Activated naive CD4-positive, alpha-beta T cell treated with anti-CD3 and anti-CD28 coated beads, Interleukin-2, amount 50 U/mL, for 16 hours (primary cell): ENCODE results near the gene STK32C.

Source experiments
- DNase-seq: peaks from one replicate; pipeline ENCODE4 v3.0.0-alpha.2; 2020

Gene STK32C

GRCh38 chr10:132264306-132264950 lies 43.3 kb downstream of the STK32C start:
- no peak for DNase-seq

- no peak for DNase-seq
Observed at GRCh38 chr10:132263866-132264265, 43.9 kb downstream of the STK32C start.

- no peak for DNase-seq
Observed at GRCh38 chr10:132259702-132260482, 47.9 kb downstream of the STK32C start.

GRCh38 chr10:132258423-132258822 lies 49.3 kb downstream of the STK32C start:
- DNase-seq = no peak

GRCh38 chr10:132257907-132258306 lies 49.8 kb downstream of the STK32C start:
- DNase-seq = no peak

GRCh38 chr10:132257271-132257670 lies 50.5 kb downstream of the STK32C start:
- DNase-seq = no peak

- DNase-seq = no peak
Observed at GRCh38 chr10:132256866-132257265, 50.9 kb downstream of the STK32C start.

- DNase-seq = no peak
Observed at GRCh38 chr10:132255489-132256344, 52.0 kb downstream of the STK32C start.

GRCh38 chr10:132254841-132255240 lies 52.9 kb downstream of the STK32C start:
- DNase-seq = no peak

GRCh38 chr10:132253092-132253687 lies 54.6 kb downstream of the STK32C start:
- no peak for DNase-seq

- no peak for DNase-seq
Observed at GRCh38 chr10:132252412-132252811, 55.3 kb downstream of the STK32C start.

GRCh38 chr10:132251928-132252327 lies 55.8 kb downstream of the STK32C start:
- no peak for DNase-seq

GRCh38 chr10:132250481-132251475 lies 57.0 kb downstream of the STK32C start:
- DNase-seq = no peak

GRCh38 chr10:132249824-132250375 lies 57.9 kb downstream of the STK32C start:
- no peak for DNase-seq

GRCh38 chr10:132249226-132249724 lies 58.5 kb downstream of the STK32C start:
- DNase-seq = no peak

- DNase-seq = peak; percentile 54
Observed at GRCh38 chr10:132248455-132249225, 59.1 kb downstream of the STK32C start.

GRCh38 chr10:132247943-132248342 lies 59.8 kb downstream of the STK32C start:
- DNase-seq = no peak

- no peak for DNase-seq
Observed at GRCh38 chr10:132246296-132246695, 61.5 kb downstream of the STK32C start.

- DNase-seq = no peak
Observed at GRCh38 chr10:132245056-132245455, 62.7 kb downstream of the STK32C start.

- no peak for DNase-seq
Observed at GRCh38 chr10:132243626-132244025, 64.1 kb downstream of the STK32C start.
